B cell (primary cell): ENCODE results near the gene MRPS9.

ENCODE experiments used
- CTCF ChIP-seq: fragments of 200-600 bp; IDR thresholded peaks from one replicate; pipeline ENCODE4 v1.8.0; 2022; ENCODE audit warnings: antibody characterized with exemption, mild to moderate bottlenecking
- EZH2 ChIP-seq: IDR thresholded peaks from 2 replicates; pipeline ENCODE4 v1.6.1; 2012; ENCODE audit warnings: borderline replicate concordance, low read depth, mild to moderate bottlenecking, moderate library complexity, low read length; ENCODE audit not compliant: insufficient read depth, poor library complexity, severe bottlenecking

- no peak for TF ChIP-seq CTCF
- no peak for TF ChIP-seq EZH2
These were observed 3.7 kb upstream of the MRPS9 start for GRCh38 chr2:105034170-105034569.
